IMR-90 (cell line): ENCODE measurements around the gene ABCC10. TPM values are rescaled to one million over a fixed set of nuclear protein-coding genes. Genes with fewer than 3 reads are reported as not detected.
"Not testable (repeated sequence)": the region's sequence is repeated elsewhere in the genome, so short reads cannot be mapped to it uniquely, and the experiment has no call there.

Experiments used
- ATAC-seq: fragments of 200-7000 bp; cut with Tn5 transposase; 2 replicates; pipeline ENCODE4 v1.9.1; 2020; ENCODE audit warnings: low read depth, mild to moderate bottlenecking, moderate library complexity
- BruUV-seq: library from RNA; stranded (reverse); fragments of 400-500 nt; replicated peaks from 2 replicates; lab custom pipeline; 2021; lab: Mats Ljungman, UMichigan
- CTCF ChIA-PET: fragments of 300-600 bp; formaldehyde crosslinking; extraction: SDS; loops from one replicate; lab custom pipeline; 2021; ENCODE audit warnings: antibody characterized with exemption; lab: Yijun Ruan, JAX
- POLR2A ChIA-PET: fragments of 300-600 bp; sonication (Branson Sonifier 250); formaldehyde crosslinking; loops from one replicate; lab custom pipeline; 2022; ENCODE audit warnings: antibody characterized with exemption; ENCODE audit not compliant: unreplicated experiment; lab: Charles Lee
- DNase-seq: peaks from one replicate; pipeline ENCODE4 v3.0.0; 2013
- H2AFZ ChIP-seq: replicated peaks from 2 replicates; pipeline ENCODE3; 2013; ENCODE audit warnings: low read length, mild to moderate bottlenecking; ENCODE audit not compliant: poor library complexity
- H2AK5ac ChIP-seq: 2 replicates; pipeline ENCODE4 v1.6.1; 2013; ENCODE audit warnings: low read depth, low read length, inconsistent platforms
- H2AK9ac ChIP-seq: replicated peaks from 2 replicates; pipeline ENCODE3; 2013; ENCODE audit warnings: mild to moderate bottlenecking, low read depth, low read length, moderate library complexity; ENCODE audit not compliant: poor library complexity
- H2BK120ac ChIP-seq: 2 replicates; pipeline ENCODE4 v1.6.1; 2013; ENCODE audit warnings: low read depth, low read length, inconsistent platforms
- H2BK15ac ChIP-seq: 3 replicates; pipeline ENCODE4 v1.6.1; 2013; ENCODE audit warnings: low read depth, low read length, inconsistent platforms
- H2BK20ac ChIP-seq: 2 replicates; pipeline ENCODE4 v1.6.1; 2013; ENCODE audit warnings: low read depth, mild to moderate bottlenecking, inconsistent platforms, low read length, moderate library complexity
- H2BK5ac ChIP-seq: 2 replicates; pipeline ENCODE4 v1.6.1; 2013; ENCODE audit warnings: mild to moderate bottlenecking, low read depth, low read length, inconsistent platforms; ENCODE audit not compliant: poor library complexity, severe bottlenecking
- H3K14ac ChIP-seq: replicated peaks from 2 replicates; pipeline ENCODE4 v1.6.1; 2013; ENCODE audit warnings: low read depth, low read length, inconsistent platforms
- H3K18ac ChIP-seq: 2 replicates; pipeline ENCODE4 v1.6.1; 2013; ENCODE audit warnings: low read depth, low read length, control low read depth
- H3K23ac ChIP-seq: 2 replicates; pipeline ENCODE4 v1.6.1; 2013; ENCODE audit warnings: low read depth, low read length, inconsistent platforms
- H3K27ac ChIP-seq: 2 replicates; pipeline ENCODE4 v1.5.1; 2013; ENCODE audit warnings: mild to moderate bottlenecking, control low read depth, low read length; ENCODE audit not compliant: insufficient read depth
- H3K27me3 ChIP-seq: 2 replicates; pipeline ENCODE4 v1.6.1; 2013; ENCODE audit warnings: low read length; ENCODE audit not compliant: control insufficient read depth, insufficient read depth
- H3K36me3 ChIP-seq: 2 replicates; pipeline ENCODE4 v1.6.1; 2013; ENCODE audit warnings: low read length, mixed read lengths; ENCODE audit not compliant: control insufficient read depth, insufficient read depth
- H3K4ac ChIP-seq: 2 replicates; pipeline ENCODE4 v1.6.1; 2013; ENCODE audit warnings: low read depth, low read length, inconsistent platforms
- H3K4me1 ChIP-seq: 2 replicates; pipeline ENCODE4 v1.6.1; 2013; ENCODE audit warnings: low read length, mixed read lengths; ENCODE audit not compliant: control insufficient read depth, insufficient read depth
- H3K4me2 ChIP-seq: 2 replicates; pipeline ENCODE4 v1.6.1; 2013; ENCODE audit warnings: low read depth, mild to moderate bottlenecking, control low read depth, low read length, moderate library complexity
- H3K4me3 ChIP-seq: 2 replicates; pipeline ENCODE4 v1.5.1; 2013; ENCODE audit warnings: low read depth, mild to moderate bottlenecking, control low read depth, low read length, moderate library complexity; ENCODE audit not compliant: insufficient read depth
- H3K56ac ChIP-seq: 2 replicates; pipeline ENCODE4 v1.6.1; 2013; ENCODE audit warnings: low read length, inconsistent platforms; ENCODE audit not compliant: insufficient read depth; ENCODE audit errors: extremely low read depth
- H3K79me1 ChIP-seq, 2 experiments: 2 replicates each; pipeline ENCODE4 v1.6.1; 2013; ENCODE audit warnings: low read length in 2 of 2, inconsistent platforms in 1 of 2, low read depth in 1 of 2
- H3K9ac ChIP-seq: 2 replicates; pipeline ENCODE4 v1.6.1; 2013; ENCODE audit warnings: low read depth, low read length, control low read depth
- H3K9me1 ChIP-seq: 2 replicates; pipeline ENCODE4 v1.6.1; 2013; ENCODE audit warnings: low read length, inconsistent platforms; ENCODE audit not compliant: insufficient read depth
- H3K9me3 ChIP-seq: 2 replicates; pipeline ENCODE4 v1.6.1; 2013; ENCODE audit warnings: low read length; ENCODE audit not compliant: control insufficient read depth, insufficient read depth
- H4K20me1 ChIP-seq: 2 replicates; pipeline ENCODE4 v1.6.1; 2013; ENCODE audit warnings: low read length, inconsistent platforms; ENCODE audit not compliant: insufficient read depth
- H4K5ac ChIP-seq: 2 replicates; pipeline ENCODE4 v1.6.1; 2013; ENCODE audit warnings: mild to moderate bottlenecking, low read depth, low read length, control low read depth
- H4K8ac ChIP-seq, 2 experiments: 2 replicates each; pipeline ENCODE4 v1.6.1; 2013; ENCODE audit warnings: low read depth in 2 of 2, low read length in 2 of 2, control low read depth in 1 of 2, inconsistent platforms in 1 of 2
- H4K91ac ChIP-seq: 2 replicates; pipeline ENCODE4 v1.6.1; 2013; ENCODE audit warnings: low read depth, low read length, inconsistent platforms; ENCODE audit not compliant: insufficient read depth
- WGBS, 2 experiments: methylation state at CpG; one replicate each; pipeline versions ENCODE4 v1.1.5 to v1.1.7; 2013; ENCODE audit warnings: missing lambda C conversion rate in 2 of 2; ENCODE audit not compliant: insufficient read length in 1 of 2; ENCODE audit errors: extremely low coverage in 2 of 2; 5-methylcytosine and 5-hydroxymethylcytosine counted together
- dilution Hi-C: fragments of 300-500 bp; cut with HindIII; formaldehyde crosslinking; loops from one replicate; pipeline ENCODE4 v1.14.3; 2018; ENCODE audit warnings: low sequenced_read_pairs; ENCODE audit not compliant: unreplicated experiment
- in situ Hi-C: fragments of 300-500 bp; cut with MboI; formaldehyde crosslinking; loops from 3 replicates; pipeline ENCODE4 v1.14.3; 2019; ENCODE audit warnings: low sequenced_read_pairs, inconsistent platforms, mixed read lengths
- intact Hi-C: fragments of 100-400 bp; cut with micrococcal nuclease; formaldehyde crosslinking; loops from 2 replicates; pipeline ENCODE4 v1.10.0; 2022
- polyA plus RNA-seq, 3 experiments: library from polyadenylated mRNA; depleted of rRNA; stranded (reverse); fragments of >200 nt; gene quantifications; 2 replicates each; pipeline ENCODE4 v1.2.3, GENCODE V29; 2012; ENCODE audit warnings: low replicate concordance in 1 of 3
- total RNA-seq: library from RNA; depleted of rRNA; stranded (reverse); fragments of >200 nt; gene quantifications from 2 replicates; pipeline ENCODE4 v1.2.3, GENCODE V29; 2012

The ABCC10 gene
- total and polyA plus RNA-seq, 2 of the 4 experiments (the other 2 are of a cell fraction): 7.0 to 26.3 TPM

GRCh38 chr6:43393133-43393532 lies 34.2 kb upstream of the ABCC10 start:
- H3K4ac ChIP-seq, BruUV-seq, intact Hi-C loops, H2AK9ac ChIP-seq, CTCF ChIA-PET, H3K4me3 ChIP-seq, H2AK5ac ChIP-seq, H2BK15ac ChIP-seq, H3K36me3 ChIP-seq, H3K9ac ChIP-seq, dilution Hi-C loops, H4K5ac ChIP-seq, H3K23ac ChIP-seq, H2BK120ac ChIP-seq, H2BK20ac ChIP-seq, H2BK5ac ChIP-seq, H3K27ac ChIP-seq, H4K8ac ChIP-seq, POLR2A ChIA-PET, DNase-seq, ATAC-seq, H3K18ac ChIP-seq, H3K4me2 ChIP-seq, H4K91ac ChIP-seq, H3K9me3 ChIP-seq, H3K14ac ChIP-seq, H3K9me1 ChIP-seq, in situ Hi-C loops, H3K4me1 ChIP-seq, H3K79me1 ChIP-seq, H3K56ac ChIP-seq, H2AFZ ChIP-seq, H4K20me1 ChIP-seq: not testable (repeated sequence)
- peaks cover 33% of the 10 kb centered on the region for H3K27me3 ChIP-seq
- WGBS, 2 experiments: no CpG with 5 or more reads among the region's 11 CpGs
